Thyroid gland (tissue), 4 donors: Measurements from ENCODE around the gene LMTK3. TPM values are rescaled to one million over a fixed set of nuclear protein-coding genes. Genes with fewer than 3 reads are reported as not detected.
A peak's percentile ranks its signal among the peaks of the same experiment; 100 is the strongest.

Source experiments
- DNase-seq, 2 donors: peaks; one replicate each; pipeline ENCODE4 v3.0.0-alpha.2; 2019
- H3K27ac ChIP-seq, 3 donors: fragments of 200-600 bp; sonication (generic); 1 replicate in 2 of 3; 2 replicates in 1 of 3; pipeline ENCODE4 v1.5.1; 2016 to 2019; ENCODE audit warnings: mild to moderate bottlenecking in 1 of 3, moderate library complexity in 1 of 3
- H3K27me3 ChIP-seq: fragments of 200-600 bp; sonication (generic); one replicate; pipeline ENCODE4 v1.5.1; 2019
- H3K36me3 ChIP-seq, 2 donors: fragments of 200-600 bp; sonication (generic); one replicate each; pipeline ENCODE4 v1.5.1; 2016 to 2019
- H3K4me1 ChIP-seq, 2 donors: fragments of 200-600 bp; sonication (generic); one replicate each; pipeline ENCODE4 v1.5.1; 2017 to 2019
- H3K4me3 ChIP-seq, 3 donors: fragments of 200-600 bp; sonication (generic); replicated peaks in 1 of 3; 1 replicate in 2 of 3; 2 replicates in 1 of 3; pipeline ENCODE4 v1.5.1; 2016; ENCODE audit warnings: mild to moderate bottlenecking in 1 of 3
- H3K9me3 ChIP-seq: fragments of 200-600 bp; sonication (generic); one replicate; pipeline ENCODE4 v1.5.1; 2017
- POLR2A ChIP-seq, 2 donors: fragments of 450-650 bp; IDR thresholded peaks; one replicate each; pipeline ENCODE4 v1.6.1; 2017; ENCODE audit warnings: antibody characterized with exemption in 2 of 2, mild to moderate bottlenecking in 2 of 2, moderate library complexity in 1 of 2
- WGBS, 2 donors: methylation state at CpG; one replicate each; pipeline ENCODE4 v1.1.5; 2017; 5-methylcytosine and 5-hydroxymethylcytosine counted together
- intact Hi-C: fragments of 100-400 bp; cut with DNase I; formaldehyde crosslinking; loops from one replicate; pipeline ENCODE4 v1.15.1; 2023
- total RNA-seq, 4 donors: library from RNA; depleted of rRNA; stranded (reverse); fragments of >200 nt; gene quantifications; one replicate each; pipeline ENCODE4 v1.2.3, GENCODE V29; 2016
- TF ChIP-seq, protein P1 (sequence below), 6 experiments: fragments of 200-600 bp in 3 of 6; fragments of 450-650 bp in 3 of 6; sonication (generic) in 3 of 6; IDR thresholded peaks; one replicate each; pipeline ENCODE4 v1.5.1; 2016 to 2019; ENCODE audit warnings: antibody characterized with exemption in 6 of 6, mild to moderate bottlenecking in 2 of 6, inconsistent platforms in 1 of 6, moderate library complexity in 1 of 6

Gene LMTK3
- total RNA-seq, 4 donors from 2014 or later: 3.0 to 7.1 (median 4.6) TPM

DNA sequence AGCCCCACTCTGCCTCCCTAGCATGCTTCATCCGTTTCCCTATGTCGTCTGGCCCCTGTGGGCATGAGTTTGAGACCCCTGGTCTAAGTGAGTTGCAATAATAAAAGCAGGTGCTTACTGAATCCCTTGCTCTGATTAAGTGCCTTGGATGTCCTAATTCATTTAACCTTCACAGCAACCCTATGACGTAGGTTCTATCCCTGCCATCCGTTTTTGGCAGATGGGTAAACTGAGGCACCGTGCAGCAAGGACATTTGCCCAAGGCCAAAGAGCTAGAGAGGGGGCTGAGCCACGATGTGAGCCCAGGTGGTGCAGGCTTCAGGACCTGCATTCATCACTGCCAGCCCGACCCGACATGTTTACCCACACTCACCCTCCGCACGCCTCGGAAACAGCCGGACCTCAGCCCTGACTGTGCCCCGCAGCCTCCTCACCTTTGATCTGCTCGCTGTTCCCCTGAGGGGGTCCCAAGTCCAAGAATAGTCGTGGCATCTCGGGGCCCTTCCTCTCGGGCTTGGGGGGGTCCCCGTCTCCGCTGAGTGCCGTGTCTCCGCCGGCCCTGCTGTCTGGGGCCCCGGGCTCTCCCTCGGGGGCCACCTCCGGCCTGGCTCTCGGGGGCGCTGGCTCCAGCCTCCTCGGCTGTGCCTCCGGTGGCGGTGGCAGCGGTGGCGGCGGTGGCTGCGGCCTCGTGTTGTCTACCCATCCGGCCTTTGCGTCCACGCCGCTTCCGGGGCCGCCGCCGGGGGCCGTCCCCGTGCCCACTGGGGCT, 14.5 kb downstream of the LMTK3 start:
- H3K27me3 ChIP-seq: no peaks in the 10 kb centered on the region
- no peak for DNase-seq
- no peaks in the 10 kb centered on the region for H3K9me3 ChIP-seq
- TF ChIP-seq POLR2A (IDR thresholded peaks at IDR 0.05): no peak
- TF ChIP-seq, protein P1, sequence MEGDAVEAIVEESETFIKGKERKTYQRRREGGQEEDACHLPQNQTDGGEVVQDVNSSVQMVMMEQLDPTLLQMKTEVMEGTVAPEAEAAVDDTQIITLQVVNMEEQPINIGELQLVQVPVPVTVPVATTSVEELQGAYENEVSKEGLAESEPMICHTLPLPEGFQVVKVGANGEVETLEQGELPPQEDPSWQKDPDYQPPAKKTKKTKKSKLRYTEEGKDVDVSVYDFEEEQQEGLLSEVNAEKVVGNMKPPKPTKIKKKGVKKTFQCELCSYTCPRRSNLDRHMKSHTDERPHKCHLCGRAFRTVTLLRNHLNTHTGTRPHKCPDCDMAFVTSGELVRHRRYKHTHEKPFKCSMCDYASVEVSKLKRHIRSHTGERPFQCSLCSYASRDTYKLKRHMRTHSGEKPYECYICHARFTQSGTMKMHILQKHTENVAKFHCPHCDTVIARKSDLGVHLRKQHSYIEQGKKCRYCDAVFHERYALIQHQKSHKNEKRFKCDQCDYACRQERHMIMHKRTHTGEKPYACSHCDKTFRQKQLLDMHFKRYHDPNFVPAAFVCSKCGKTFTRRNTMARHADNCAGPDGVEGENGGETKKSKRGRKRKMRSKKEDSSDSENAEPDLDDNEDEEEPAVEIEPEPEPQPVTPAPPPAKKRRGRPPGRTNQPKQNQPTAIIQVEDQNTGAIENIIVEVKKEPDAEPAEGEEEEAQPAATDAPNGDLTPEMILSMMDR (IDR thresholded peaks at IDR 0.05): no peak
- H3K4me3 ChIP-seq: no peak overlapping the region
- no peaks in the 10 kb centered on the region for H3K36me3 ChIP-seq
- no peak overlapping the region for H3K27ac ChIP-seq
- peaks cover 3 to 26% of the 10 kb centered on the region in 2 donors for H3K4me1 ChIP-seq
- intact Hi-C loops: no loop called here
- 55 to 69% methylated on average over 14 to 36 of the region's 45 CpGs for WGBS, 2 donors

DNA sequence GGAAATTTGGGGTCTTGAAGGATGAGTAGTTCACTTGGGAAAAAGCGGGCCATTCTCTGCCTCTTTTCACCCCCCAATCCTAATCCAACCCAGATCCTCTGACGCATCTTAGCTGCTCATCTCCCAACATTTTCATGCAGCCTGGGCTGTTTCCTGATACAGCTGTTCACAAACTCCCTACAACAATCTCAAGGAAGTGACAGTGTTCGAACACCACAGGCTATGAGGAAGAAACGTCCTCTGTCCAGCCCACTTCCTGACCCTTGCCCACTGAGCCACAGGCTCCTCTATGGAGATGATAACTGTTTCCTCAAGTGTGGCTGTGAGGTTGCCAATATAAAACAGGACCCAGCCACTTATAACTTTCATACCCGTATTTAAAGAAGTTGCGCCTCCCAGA, 16.2 kb downstream of the LMTK3 start:
- Histone ChIP-seq H3K4me1 (peaks cover 11 to 33% of the 10 kb centered on the region in 2 donors), H3K36me3 (no peaks in the 10 kb centered on the region), H3K4me3 (no peak overlapping the region), H3K27me3 (no peaks in the 10 kb centered on the region), H3K9me3 (no peaks in the 10 kb centered on the region), H3K27ac (peak overlapping the region in 1 of 3 donors; percentile 4)
- WGBS, 2 donors: 71 to 78% methylated on average over 6 of the region's 6 CpGs
- intact Hi-C loops: no loop called here
- DNase-seq: no peak
- TF ChIP-seq, protein P1 (IDR thresholded peaks at IDR 0.05): no peak
- TF ChIP-seq POLR2A (IDR thresholded peaks at IDR 0.05): no peak

DNA sequence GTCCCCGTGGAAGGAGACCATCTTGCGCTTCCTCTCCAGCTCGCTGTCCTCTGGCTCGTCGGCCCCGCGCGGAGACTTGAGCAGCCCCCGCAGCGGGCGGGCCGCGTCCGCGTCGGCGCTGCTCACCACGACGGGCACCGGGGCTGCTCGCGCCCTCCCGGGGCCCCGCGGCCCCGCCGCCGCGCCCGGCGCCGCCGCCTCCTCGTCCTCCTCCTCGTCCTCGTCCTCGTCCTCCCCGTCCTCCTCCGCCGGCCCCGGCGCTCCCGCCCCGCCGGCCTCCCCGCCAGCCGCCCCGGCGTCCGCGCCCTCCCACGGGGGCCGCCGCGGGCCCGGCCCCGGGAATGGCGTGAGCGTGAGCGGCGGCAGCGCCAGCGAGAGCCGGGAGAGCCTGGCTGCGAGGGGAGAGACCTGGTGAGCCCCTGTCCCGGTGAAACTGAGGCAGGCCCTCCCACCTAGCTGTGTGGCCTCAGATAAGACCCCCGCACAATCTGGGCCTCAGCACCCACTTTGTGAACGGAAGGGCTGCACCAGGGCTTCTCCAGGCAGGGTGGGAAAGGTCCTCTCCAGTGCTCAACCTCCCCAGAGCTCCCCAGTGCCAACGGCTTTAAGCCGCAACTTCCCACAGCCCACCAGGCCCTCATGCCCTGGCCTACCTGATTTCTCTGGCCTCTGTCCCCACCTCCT, 17.8 kb downstream of the LMTK3 start:
- H3K27ac ChIP-seq: peak overlapping the region in 1 of 3 donors; percentile 59
- H3K9me3 ChIP-seq: no peaks in the 10 kb centered on the region
- 32 to 81% methylated on average over 2 to 4 of the region's 70 CpGs for WGBS, 2 donors

DNA sequence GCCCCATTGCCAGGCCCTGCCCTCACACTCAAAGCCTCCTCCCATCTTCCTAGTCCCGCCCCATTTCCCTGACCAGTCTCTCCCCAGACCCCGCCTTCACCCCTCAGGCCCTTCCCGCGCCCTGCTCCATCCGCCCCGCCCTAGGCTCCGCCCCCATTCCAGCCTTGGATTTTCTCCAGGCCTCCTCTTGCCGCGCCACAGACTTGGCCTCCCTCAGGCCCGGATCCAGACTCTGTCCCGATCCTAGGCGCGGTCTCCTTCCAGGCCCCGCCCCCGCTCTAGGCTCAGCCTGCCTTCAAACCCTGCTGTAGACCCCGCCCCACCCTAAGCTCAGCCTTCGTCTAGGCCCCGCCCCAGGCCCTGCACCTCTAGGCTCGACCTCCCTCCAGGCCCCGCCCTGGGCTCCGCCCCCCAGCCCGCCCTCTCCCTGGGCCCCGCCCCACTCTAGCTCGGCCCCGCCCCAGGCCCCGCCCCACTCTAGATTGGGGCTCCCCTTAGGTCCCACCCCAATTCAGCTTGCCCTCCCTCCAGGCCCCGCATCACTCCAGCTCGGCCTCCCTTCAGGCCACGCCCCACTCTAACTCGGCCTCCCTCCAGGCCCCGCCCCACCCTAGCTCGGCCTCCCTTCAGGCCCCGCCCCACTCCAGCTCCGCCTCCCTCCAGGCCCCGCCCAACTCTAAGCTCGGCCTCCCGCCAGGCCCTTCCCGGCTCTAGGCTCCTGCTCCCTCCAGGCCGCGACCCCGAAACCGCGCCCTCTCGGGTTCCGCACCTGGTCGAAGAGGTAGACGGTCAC, 18.5 kb downstream of the LMTK3 start:
- Histone ChIP-seq H3K4me1 (peaks cover 14 to 45% of the 10 kb centered on the region in 2 donors), H3K36me3 (no peaks in the 10 kb centered on the region), H3K27ac (peak overlapping the region; percentile 43 to 68 (median 59)), H3K9me3 (no peaks in the 10 kb centered on the region), H3K4me3 (peak overlapping the region in 1 of 3 donors; percentile 31), H3K27me3 (no peaks in the 10 kb centered on the region)
- TF ChIP-seq, protein P1 (IDR thresholded peaks at IDR 0.05): no peak
- peak; percentile 49 to 75 for TF ChIP-seq POLR2A (IDR thresholded peaks at IDR 0.05)
- WGBS, 2 donors: 9 to 16% methylated on average over 13 to 24 of the region's 47 CpGs
- DNase-seq: peak; percentile 89 to 96
- intact Hi-C loops: no loop called here

More for the DNA sequence above, 17.8 kb downstream of the LMTK3 start:
- Histone ChIP-seq H3K4me1 (peaks cover 11 to 41% of the 10 kb centered on the region in 2 donors), H3K36me3 (no peaks in the 10 kb centered on the region), H3K4me3 (peak overlapping the region in 1 of 3 donors; percentile 31), H3K27me3 (no peaks in the 10 kb centered on the region)
- TF ChIP-seq, protein P1 (IDR thresholded peaks at IDR 0.05): no peak
- no peak for TF ChIP-seq POLR2A (IDR thresholded peaks at IDR 0.05)
- no peak for DNase-seq
- intact Hi-C loops: no loop called here
